Neural progenitor cell (in vitro differentiated cells): Measurements from ENCODE around the gene BEND4. TPM values are rescaled to one million over a fixed set of nuclear protein-coding genes. Genes with fewer than 3 reads are reported as not detected.

Experiments
- DNase-seq: peaks from one replicate; pipeline ENCODE4 v3.0.0-alpha.2; 2016; ENCODE audit warnings: low spot score
- H2AFZ ChIP-seq: fragments of 200-600 bp; sonication (generic); replicated peaks from 2 replicates; pipeline ENCODE4 v1.6.1; 2016; ENCODE audit warnings: antibody characterized with exemption
- H3F3A ChIP-seq: fragments of 200-600 bp; sonication (generic); 2 replicates; pipeline ENCODE4 v1.6.1; 2016; ENCODE audit warnings: antibody characterized with exemption, low read depth
- H3K27ac ChIP-seq: fragments of 200-600 bp; sonication (generic); 2 replicates; pipeline ENCODE4 v1.5.1; 2016; ENCODE audit warnings: mild to moderate bottlenecking
- H3K27me3 ChIP-seq: fragments of 200-600 bp; sonication (generic); 2 replicates; pipeline ENCODE4 v1.6.1; 2016; ENCODE audit warnings: mild to moderate bottlenecking, moderate library complexity
- H3K36me3 ChIP-seq: fragments of 200-600 bp; sonication (generic); 2 replicates; pipeline ENCODE4 v1.5.1; 2016
- H3K4me1 ChIP-seq: fragments of 200-600 bp; sonication (generic); 2 replicates; pipeline ENCODE4 v1.6.1; 2016; ENCODE audit warnings: mixed run types
- H3K4me2 ChIP-seq: fragments of 200-600 bp; sonication (generic); 2 replicates; pipeline ENCODE4 v1.6.1; 2016
- H3K4me3 ChIP-seq: fragments of 200-600 bp; sonication (generic); 2 replicates; pipeline ENCODE4 v1.5.1; 2016
- H3K79me2 ChIP-seq: fragments of 200-600 bp; sonication (generic); 2 replicates; pipeline ENCODE4 v1.6.1; 2016; ENCODE audit warnings: low read depth
- H3K9ac ChIP-seq: fragments of 200-600 bp; sonication (generic); 2 replicates; pipeline ENCODE4 v1.6.1; 2016
- H3K9me3 ChIP-seq: fragments of 200-600 bp; sonication (generic); 2 replicates; pipeline ENCODE4 v1.5.1; 2016; ENCODE audit warnings: low read depth
- H4K20me1 ChIP-seq: fragments of 200-600 bp; sonication (generic); 2 replicates; pipeline ENCODE4 v1.6.1; 2016; ENCODE audit warnings: low read depth
- H3K27ac Mint-ChIP-seq: 3 replicates; pipeline ENCODE4 v1.8.0; 2021; ENCODE audit warnings: mixed read lengths
- H3K27me3 Mint-ChIP-seq: 2 replicates; pipeline ENCODE4 v1.8.0; 2022; ENCODE audit warnings: low read depth, mild to moderate bottlenecking, inconsistent platforms, moderate library complexity, mixed read lengths; ENCODE audit not compliant: insufficient read depth
- H3K36me3 Mint-ChIP-seq: 3 replicates; pipeline ENCODE4 v1.8.0; 2021; ENCODE audit warnings: mixed read lengths
- H3K4me1 Mint-ChIP-seq: 3 replicates; pipeline ENCODE4 v1.8.0; 2021; ENCODE audit warnings: mixed read lengths
- H3K4me3 Mint-ChIP-seq: 3 replicates; pipeline ENCODE4 v1.8.0; 2021; ENCODE audit warnings: mild to moderate bottlenecking, moderate library complexity, mixed read lengths
- H3K9me3 Mint-ChIP-seq: 3 replicates; pipeline ENCODE4 v1.8.0; 2020; ENCODE audit warnings: mixed read lengths
- EZH2 ChIP-seq: fragments of 200-600 bp; sonication (generic); IDR thresholded peaks from 2 replicates; pipeline ENCODE4 v1.6.1; 2017; ENCODE audit warnings: antibody characterized with exemption, mild to moderate bottlenecking, moderate library complexity
- EZH2phosphoT487 ChIP-seq: fragments of 200-600 bp; sonication (generic); IDR thresholded peaks from 2 replicates; pipeline ENCODE4 v1.6.1; 2017; ENCODE audit warnings: antibody characterized with exemption
- total RNA-seq: library from RNA; depleted of rRNA; stranded (reverse); fragments of >200 nt; gene quantifications from 2 replicates; pipeline ENCODE4 v1.2.3, GENCODE V29; 2015; ENCODE audit warnings: low replicate concordance
- TF ChIP-seq, protein P1 (sequence below): fragments of 200-600 bp; sonication (generic); IDR thresholded peaks from 2 replicates; pipeline ENCODE4 v1.5.1; 2017; ENCODE audit warnings: antibody characterized with exemption, mild to moderate bottlenecking

The BEND4 gene
- total RNA-seq, 1 donor from 2014 or later = 9.7 TPM

DNA sequence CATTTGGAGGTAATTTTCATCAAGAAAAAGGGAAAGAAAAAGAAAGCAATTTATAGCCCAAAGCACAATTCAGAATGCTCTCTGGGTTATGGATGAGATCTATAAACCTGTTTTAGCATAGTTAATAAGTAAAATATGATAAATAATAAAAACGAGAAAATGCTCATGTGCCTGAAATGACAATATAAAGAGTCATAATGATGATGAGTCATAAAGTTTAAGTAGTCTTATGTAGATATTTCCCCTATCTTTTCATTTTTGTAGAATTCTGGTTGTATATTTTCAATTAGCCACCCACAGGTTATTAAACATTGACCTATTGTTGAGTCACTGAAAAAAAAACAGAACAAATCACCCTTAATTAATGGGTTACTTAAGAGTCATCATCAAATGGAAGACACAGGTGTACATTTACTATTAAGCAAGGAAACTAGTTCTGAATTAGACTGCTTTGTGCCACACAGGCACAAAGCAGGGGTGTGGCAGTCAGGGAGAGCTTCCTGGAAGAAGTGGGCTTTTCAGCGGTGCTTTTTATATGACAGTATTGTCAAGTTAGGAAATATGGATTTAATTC, 29.3 kb downstream of the BEND4 start:
- H3K9me3 Mint-ChIP-seq = no peaks in the 10 kb centered on the region
- H3K27me3 ChIP-seq = no peaks in the 10 kb centered on the region
- no peak overlapping the region for H2AFZ ChIP-seq
- no peaks in the 10 kb centered on the region for H3K36me3 Mint-ChIP-seq
- H3K4me1 ChIP-seq = no peaks in the 10 kb centered on the region
- H3F3A ChIP-seq = no peaks in the 10 kb centered on the region
- no peaks in the 10 kb centered on the region for H3K36me3 ChIP-seq
- no peaks in the 10 kb centered on the region for H3K27me3 Mint-ChIP-seq
- no peaks in the 10 kb centered on the region for H3K79me2 ChIP-seq
- H3K27ac Mint-ChIP-seq = no peak overlapping the region
- no peaks in the 10 kb centered on the region for H3K9me3 ChIP-seq
- no peaks in the 10 kb centered on the region for H4K20me1 ChIP-seq
- H3K4me1 Mint-ChIP-seq = no peaks in the 10 kb centered on the region
- no peak overlapping the region for H3K9ac ChIP-seq
- DNase-seq = no peak
- no peak overlapping the region for H3K4me3 ChIP-seq
- no peak overlapping the region for H3K4me2 ChIP-seq
- no peak overlapping the region for H3K4me3 Mint-ChIP-seq
- no peak overlapping the region for H3K27ac ChIP-seq
- TF ChIP-seq, protein P1, sequence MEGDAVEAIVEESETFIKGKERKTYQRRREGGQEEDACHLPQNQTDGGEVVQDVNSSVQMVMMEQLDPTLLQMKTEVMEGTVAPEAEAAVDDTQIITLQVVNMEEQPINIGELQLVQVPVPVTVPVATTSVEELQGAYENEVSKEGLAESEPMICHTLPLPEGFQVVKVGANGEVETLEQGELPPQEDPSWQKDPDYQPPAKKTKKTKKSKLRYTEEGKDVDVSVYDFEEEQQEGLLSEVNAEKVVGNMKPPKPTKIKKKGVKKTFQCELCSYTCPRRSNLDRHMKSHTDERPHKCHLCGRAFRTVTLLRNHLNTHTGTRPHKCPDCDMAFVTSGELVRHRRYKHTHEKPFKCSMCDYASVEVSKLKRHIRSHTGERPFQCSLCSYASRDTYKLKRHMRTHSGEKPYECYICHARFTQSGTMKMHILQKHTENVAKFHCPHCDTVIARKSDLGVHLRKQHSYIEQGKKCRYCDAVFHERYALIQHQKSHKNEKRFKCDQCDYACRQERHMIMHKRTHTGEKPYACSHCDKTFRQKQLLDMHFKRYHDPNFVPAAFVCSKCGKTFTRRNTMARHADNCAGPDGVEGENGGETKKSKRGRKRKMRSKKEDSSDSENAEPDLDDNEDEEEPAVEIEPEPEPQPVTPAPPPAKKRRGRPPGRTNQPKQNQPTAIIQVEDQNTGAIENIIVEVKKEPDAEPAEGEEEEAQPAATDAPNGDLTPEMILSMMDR = no peak
- TF ChIP-seq EZH2 (no peak), EZH2phosphoT487 (no peak)

DNA sequence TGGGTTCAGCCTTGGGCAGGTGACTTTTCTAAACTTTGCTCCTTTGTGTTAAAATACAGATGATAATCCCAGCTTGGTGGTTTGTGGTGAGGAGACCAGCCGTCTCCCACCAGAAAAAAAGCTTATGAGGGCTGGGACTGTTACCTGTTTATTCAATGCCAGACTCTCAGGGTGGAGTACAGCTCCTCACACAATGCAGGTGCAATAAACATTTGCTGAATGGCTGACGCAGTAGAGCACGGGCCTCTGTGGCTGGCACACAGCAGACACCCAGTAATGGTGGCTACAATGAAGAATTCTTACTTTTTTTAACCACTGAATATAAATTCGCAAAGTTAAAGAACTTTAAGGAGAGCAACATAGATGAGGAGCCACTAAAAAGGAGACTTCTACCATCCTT, 30.2 kb downstream of the BEND4 start:
- Mint-ChIP-seq H3K4me1 (no peaks in the 10 kb centered on the region), H3K27me3 (no peaks in the 10 kb centered on the region), H3K9me3 (no peaks in the 10 kb centered on the region), H3K27ac (no peak overlapping the region), H3K36me3 (no peaks in the 10 kb centered on the region), H3K4me3 (no peak overlapping the region)
- Histone ChIP-seq H3K79me2 (no peaks in the 10 kb centered on the region), H2AFZ (no peak overlapping the region), H3K4me2 (no peak overlapping the region), H3K27ac (no peak overlapping the region), H3K27me3 (no peaks in the 10 kb centered on the region), H3K4me1 (no peaks in the 10 kb centered on the region), H3K9ac (no peak overlapping the region), H3K9me3 (no peaks in the 10 kb centered on the region), H3K36me3 (no peaks in the 10 kb centered on the region), H4K20me1 (no peaks in the 10 kb centered on the region), H3K4me3 (no peak overlapping the region), H3F3A (no peaks in the 10 kb centered on the region)
- TF ChIP-seq, protein P1 = no peak
- TF ChIP-seq EZH2 = no peak
- TF ChIP-seq EZH2phosphoT487 = no peak
- DNase-seq = no peak

DNA sequence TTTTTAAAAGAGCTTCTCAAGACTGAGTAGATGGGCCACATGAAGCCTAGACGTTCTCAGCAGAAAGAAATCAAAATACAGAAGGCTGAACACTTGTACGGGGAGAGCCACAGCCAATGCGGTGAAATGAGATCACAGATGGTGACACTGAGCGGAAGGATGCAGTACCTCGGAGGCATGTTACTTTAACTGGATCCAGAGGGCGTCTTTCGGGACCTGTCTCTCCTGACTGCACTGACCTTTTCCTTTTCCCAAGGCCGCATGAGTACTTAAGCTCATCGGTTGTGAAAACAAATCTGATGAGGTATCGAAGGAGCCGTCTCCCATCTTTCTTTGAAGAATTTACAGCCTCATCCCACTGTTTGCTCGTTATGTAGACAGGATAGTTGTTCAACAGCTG, 32.6 kb downstream of the BEND4 start:
- H3K9me3 Mint-ChIP-seq = no peaks in the 10 kb centered on the region
- H3K36me3 Mint-ChIP-seq = no peaks in the 10 kb centered on the region
- DNase-seq = no peak
- no peaks in the 10 kb centered on the region for H3K9me3 ChIP-seq
- no peaks in the 10 kb centered on the region for H3K36me3 ChIP-seq
- H3K4me3 ChIP-seq = no peak overlapping the region
- H2AFZ ChIP-seq = no peak overlapping the region
- H3K4me1 Mint-ChIP-seq = no peaks in the 10 kb centered on the region
- H3K9ac ChIP-seq = no peak overlapping the region
- no peak overlapping the region for H3K27ac ChIP-seq
- no peaks in the 10 kb centered on the region for H3K79me2 ChIP-seq
- no peaks in the 10 kb centered on the region for H3K27me3 ChIP-seq
- H3K4me2 ChIP-seq = no peak overlapping the region
- no peak overlapping the region for H3K4me3 Mint-ChIP-seq
- H3K27ac Mint-ChIP-seq = peak overlapping the region; percentile 55
- TF ChIP-seq EZH2 (no peak), EZH2phosphoT487 (no peak)
- TF ChIP-seq, protein P1 = no peak
- H4K20me1 ChIP-seq = no peaks in the 10 kb centered on the region
- H3K27me3 Mint-ChIP-seq = no peaks in the 10 kb centered on the region
- no peaks in the 10 kb centered on the region for H3F3A ChIP-seq
- no peaks in the 10 kb centered on the region for H3K4me1 ChIP-seq
